Measurements from ENCODE around the gene ARPC3. TPM values are rescaled to one million over a fixed set of nuclear protein-coding genes. Genes with fewer than 3 reads are reported as not detected.

The ARPC3 gene
- total and polyA plus RNA-seq, 9 of the 15 experiments (the other 6 are each of a cell fraction or from before 2014, with no cell fraction given): 74.2 to 575 (median 345) TPM

DNA sequence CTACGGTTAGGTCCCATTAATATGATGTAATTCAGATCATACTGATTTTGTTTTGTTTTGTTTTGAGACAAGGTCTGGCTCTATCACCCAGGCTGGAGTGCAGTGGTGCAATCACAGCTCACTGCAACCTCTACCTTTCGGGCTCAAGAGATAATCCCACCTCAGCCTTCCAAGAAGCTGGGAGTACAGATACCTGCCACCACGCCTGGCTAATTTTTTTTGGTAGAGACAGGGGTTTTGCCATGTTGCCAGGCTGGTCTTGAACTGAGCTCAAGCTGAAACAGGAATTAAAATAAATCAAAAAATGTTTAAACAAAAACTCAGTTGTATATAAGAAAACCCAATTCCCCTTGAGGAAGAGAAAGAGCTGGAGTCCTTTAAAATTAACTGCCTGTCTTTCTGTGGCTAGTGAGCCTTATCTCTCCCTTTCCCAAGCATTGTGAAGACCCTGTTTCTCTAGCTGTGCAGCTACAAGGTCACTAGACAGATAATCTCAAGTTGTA lies 28.9 kb downstream of the ARPC3 start (continued):
- TF ChIP-seq TARDBP (IDR thresholded peaks at IDR 0.05): no peak
- no peak for TF ChIP-seq ZNF41 (CRISPR knock-in tag; conservative IDR thresholded peaks at IDR 0.05)
- TF ChIP-seq, protein P1, sequence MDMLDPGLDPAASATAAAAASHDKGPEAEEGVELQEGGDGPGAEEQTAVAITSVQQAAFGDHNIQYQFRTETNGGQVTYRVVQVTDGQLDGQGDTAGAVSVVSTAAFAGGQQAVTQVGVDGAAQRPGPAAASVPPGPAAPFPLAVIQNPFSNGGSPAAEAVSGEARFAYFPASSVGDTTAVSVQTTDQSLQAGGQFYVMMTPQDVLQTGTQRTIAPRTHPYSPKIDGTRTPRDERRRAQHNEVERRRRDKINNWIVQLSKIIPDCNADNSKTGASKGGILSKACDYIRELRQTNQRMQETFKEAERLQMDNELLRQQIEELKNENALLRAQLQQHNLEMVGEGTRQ (CRISPR knock-in tag; IDR thresholded peaks at IDR 0.05): no peak
- no peak for TF ChIP-seq TFAP4 (CRISPR knock-in tag; IDR thresholded peaks at IDR 0.05; ENCODE audit: borderline replicate concordance)
- TF ChIP-seq ZNF444 (CRISPR knock-in tag; IDR thresholded peaks at IDR 0.05): no peak
- peak; percentile 61; the same call in 1 of the 2 replicates for TF ChIP-seq ZNF766 (CRISPR knock-in tag; conservative IDR thresholded peaks at IDR 0.05)
- TF ChIP-seq, protein P2, sequence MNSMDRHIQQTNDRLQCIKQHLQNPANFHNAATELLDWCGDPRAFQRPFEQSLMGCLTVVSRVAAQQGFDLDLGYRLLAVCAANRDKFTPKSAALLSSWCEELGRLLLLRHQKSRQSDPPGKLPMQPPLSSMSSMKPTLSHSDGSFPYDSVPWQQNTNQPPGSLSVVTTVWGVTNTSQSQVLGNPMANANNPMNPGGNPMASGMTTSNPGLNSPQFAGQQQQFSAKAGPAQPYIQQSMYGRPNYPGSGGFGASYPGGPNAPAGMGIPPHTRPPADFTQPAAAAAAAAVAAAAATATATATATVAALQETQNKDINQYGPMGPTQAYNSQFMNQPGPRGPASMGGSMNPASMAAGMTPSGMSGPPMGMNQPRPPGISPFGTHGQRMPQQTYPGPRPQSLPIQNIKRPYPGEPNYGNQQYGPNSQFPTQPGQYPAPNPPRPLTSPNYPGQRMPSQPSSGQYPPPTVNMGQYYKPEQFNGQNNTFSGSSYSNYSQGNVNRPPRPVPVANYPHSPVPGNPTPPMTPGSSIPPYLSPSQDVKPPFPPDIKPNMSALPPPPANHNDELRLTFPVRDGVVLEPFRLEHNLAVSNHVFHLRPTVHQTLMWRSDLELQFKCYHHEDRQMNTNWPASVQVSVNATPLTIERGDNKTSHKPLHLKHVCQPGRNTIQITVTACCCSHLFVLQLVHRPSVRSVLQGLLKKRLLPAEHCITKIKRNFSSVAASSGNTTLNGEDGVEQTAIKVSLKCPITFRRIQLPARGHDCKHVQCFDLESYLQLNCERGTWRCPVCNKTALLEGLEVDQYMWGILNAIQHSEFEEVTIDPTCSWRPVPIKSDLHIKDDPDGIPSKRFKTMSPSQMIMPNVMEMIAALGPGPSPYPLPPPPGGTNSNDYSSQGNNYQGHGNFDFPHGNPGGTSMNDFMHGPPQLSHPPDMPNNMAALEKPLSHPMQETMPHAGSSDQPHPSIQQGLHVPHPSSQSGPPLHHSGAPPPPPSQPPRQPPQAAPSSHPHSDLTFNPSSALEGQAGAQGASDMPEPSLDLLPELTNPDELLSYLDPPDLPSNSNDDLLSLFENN (IDR thresholded peaks at IDR 0.05; ENCODE audit: low read depth in 2 of 2, low read length in 2 of 2): 0 out of 4 replicates have a peak, but pooled peaks of 1 of the 2 experiments have one; percentile 47
- peak; percentile 56 for TF ChIP-seq KLF16 (IDR thresholded peaks at IDR 0.05)
- TF ChIP-seq POLR2AphosphoS5 (IDR thresholded peaks at IDR 0.05; ENCODE audit: control insufficient read depth, insufficient read depth, low read depth, low read length): 0 out of 2 replicates have a peak, but pooled peaks have one; percentile 30
- peak; percentile 59; the same call in 1 of the 2 replicates for TF ChIP-seq CTBP1 (IDR thresholded peaks at IDR 0.05; ENCODE audit: borderline replicate concordance)
- TF ChIP-seq THRB (CRISPR knock-in tag; conservative IDR thresholded peaks at IDR 0.05): no peak
- peak; percentile 38; the same call in 1 of the 2 replicates for TF ChIP-seq CXXC5 (CRISPR knock-in tag; IDR thresholded peaks at IDR 0.05)
- no peak for TF ChIP-seq ZBTB5 (IDR thresholded peaks at IDR 0.05)
- TF ChIP-seq, protein P3, sequence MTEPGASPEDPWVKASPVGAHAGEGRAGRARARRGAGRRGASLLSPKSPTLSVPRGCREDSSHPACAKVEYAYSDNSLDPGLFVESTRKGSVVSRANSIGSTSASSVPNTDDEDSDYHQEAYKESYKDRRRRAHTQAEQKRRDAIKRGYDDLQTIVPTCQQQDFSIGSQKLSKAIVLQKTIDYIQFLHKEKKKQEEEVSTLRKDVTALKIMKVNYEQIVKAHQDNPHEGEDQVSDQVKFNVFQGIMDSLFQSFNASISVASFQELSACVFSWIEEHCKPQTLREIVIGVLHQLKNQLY (CRISPR knock-in tag; conservative IDR thresholded peaks at IDR 0.05): no peak
- TF ChIP-seq ZNF584 (CRISPR knock-in tag; IDR thresholded peaks at IDR 0.05; ENCODE audit: low read depth): no peak
